Bronchial epithelial cell (primary cell): Measurements from ENCODE around the gene RAB19. TPM values are rescaled to one million over a fixed set of nuclear protein-coding genes. Genes with fewer than 3 reads are reported as not detected.

Experiments used
- DNase-seq: peaks from one replicate; pipeline ENCODE4 v3.0.0-alpha.2; 2010; ENCODE audit warnings: low read depth
- FAIRE-seq: peaks from 2 replicates; lab custom pipeline; 2011; peaks lifted over from hg19 to GRCh38; lab: Jason Lieb, UNC
- H3K27me3 ChIP-seq: 2 replicates; pipeline ENCODE4 v1.5.1; 2011; ENCODE audit warnings: low read length; ENCODE audit not compliant: control insufficient read depth, insufficient read depth
- H3K36me3 ChIP-seq: 2 replicates; pipeline ENCODE4 v1.5.1; 2011; ENCODE audit warnings: low read length; ENCODE audit not compliant: control insufficient read depth, insufficient read depth
- H3K4me3 ChIP-seq: 2 replicates; pipeline ENCODE4 v1.5.1; 2011; ENCODE audit warnings: mild to moderate bottlenecking, low read depth, low read length, control low read depth
- CTCF ChIP-seq: IDR thresholded peaks from 2 replicates; pipeline ENCODE4 v1.5.1; 2011; ENCODE audit warnings: mild to moderate bottlenecking, moderate library complexity, low read length, control low read depth, inconsistent platforms; ENCODE audit not compliant: insufficient read depth, severe bottlenecking
- total RNA-seq: library from RNA; depleted of rRNA; stranded (reverse); fragments of >200 nt; gene quantifications from 2 replicates; pipeline ENCODE4 v1.2.1, GENCODE V29; 2014

RAB19 gene
- total RNA-seq, 1 donor from 2014 or later = not detected

DNA sequence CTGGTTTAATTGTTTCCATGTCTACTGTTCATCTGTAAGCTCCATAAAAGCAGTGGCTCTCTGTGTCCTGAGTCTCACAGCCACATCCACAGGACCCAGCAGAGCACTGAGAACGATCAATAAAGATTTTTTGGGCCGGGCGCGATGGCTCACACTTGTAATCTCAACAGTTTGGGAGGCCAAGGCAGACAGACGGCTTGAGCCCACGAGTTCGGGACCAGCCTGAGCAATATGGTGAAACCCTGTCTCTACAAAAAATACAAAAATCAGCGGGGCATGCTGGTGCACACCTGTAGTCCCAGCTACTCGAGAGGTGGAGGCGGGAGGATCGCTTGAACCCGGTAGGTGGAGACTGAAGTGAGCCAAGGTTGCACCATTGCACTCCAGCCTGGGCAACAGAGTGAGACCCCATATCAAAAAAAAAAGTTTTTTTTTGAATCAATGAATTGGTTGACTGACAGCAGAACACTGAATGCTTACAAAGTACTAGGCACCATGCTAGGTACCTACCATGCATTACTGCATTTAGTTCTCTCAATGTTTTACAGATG, 10.0 kb upstream of the RAB19 start:
- no peak for FAIRE-seq
- Histone ChIP-seq H3K36me3 (no peaks in the 10 kb centered on the region), H3K27me3 (no peaks in the 10 kb centered on the region), H3K4me3 (no peak overlapping the region)
- TF ChIP-seq CTCF = no peak
- DNase-seq = no peak

- FAIRE-seq = no peak
- TF ChIP-seq CTCF = no peak
- no peaks in the 10 kb centered on the region for H3K27me3 ChIP-seq
- DNase-seq = peak; percentile 64
- peak within 1 kb of the TSS; percentile 84 for H3K4me3 ChIP-seq
- H3K36me3 ChIP-seq = no peaks in the 10 kb centered on the region
Measured at GRCh38 chr7:140397784-140398750, 5.8 kb upstream of the RAB19 start, which contains the start of gene SLC37A3. SLC37A3 (minus strand) TSS chr7:140398530; CDS start chr7:140382526, 16,004 bp downstream.

- FAIRE-seq (no peak), DNase-seq (no peak)
- Histone ChIP-seq H3K4me3 (no peak overlapping the region), H3K36me3 (no peaks in the 10 kb centered on the region), H3K27me3 (no peaks in the 10 kb centered on the region)
- TF ChIP-seq CTCF = no peak
Measured at GRCh38 chr7:140398821-140399220, 5.0 kb upstream of the RAB19 start.

GRCh38 chr7:140400381-140400780, 3.5 kb upstream of the RAB19 start:
- no peak for TF ChIP-seq CTCF
- no peak for DNase-seq
- Histone ChIP-seq H3K27me3 (no peaks in the 10 kb centered on the region), H3K4me3 (no peak overlapping the region), H3K36me3 (no peaks in the 10 kb centered on the region)
- no peak for FAIRE-seq

DNA sequence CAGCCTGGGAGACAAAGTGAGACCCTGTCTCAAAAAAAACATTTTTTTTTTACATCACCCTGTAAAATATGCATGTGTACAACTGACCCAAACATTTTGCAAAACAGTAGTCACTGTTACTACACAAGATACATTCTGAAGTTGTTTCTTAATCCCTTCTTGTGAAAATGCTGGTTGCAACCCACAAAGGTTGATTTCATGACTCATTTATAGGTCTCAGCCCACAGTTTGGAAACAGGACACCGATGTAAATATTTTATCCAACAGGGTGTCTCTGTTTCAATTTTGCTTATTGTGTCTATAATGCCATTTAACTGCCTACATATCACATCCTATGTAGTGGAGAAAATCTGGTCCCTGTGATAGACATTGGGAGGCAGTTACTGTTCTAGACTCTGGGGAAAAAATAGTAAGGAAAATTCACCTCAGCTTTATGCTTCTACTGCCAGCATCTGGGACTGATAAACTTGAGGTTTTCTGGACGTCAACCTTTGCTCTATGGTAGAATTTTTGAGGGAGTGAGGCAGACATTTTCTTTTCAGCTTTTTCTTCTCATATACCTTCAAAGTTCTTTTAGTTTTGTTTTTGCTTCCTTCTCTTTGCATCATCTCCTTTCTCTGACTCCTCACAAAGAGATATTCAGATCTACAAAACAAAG, 1.6 kb upstream of the RAB19 start:
- H3K36me3 ChIP-seq = no peaks in the 10 kb centered on the region
- TF ChIP-seq CTCF = no peak
- DNase-seq (peak; percentile 46), FAIRE-seq (no peak)
- H3K4me3 ChIP-seq = no peak overlapping the region
- no peaks in the 10 kb centered on the region for H3K27me3 ChIP-seq
